ENCODE results near the gene EBF3.

The EBF3 gene

DNA sequence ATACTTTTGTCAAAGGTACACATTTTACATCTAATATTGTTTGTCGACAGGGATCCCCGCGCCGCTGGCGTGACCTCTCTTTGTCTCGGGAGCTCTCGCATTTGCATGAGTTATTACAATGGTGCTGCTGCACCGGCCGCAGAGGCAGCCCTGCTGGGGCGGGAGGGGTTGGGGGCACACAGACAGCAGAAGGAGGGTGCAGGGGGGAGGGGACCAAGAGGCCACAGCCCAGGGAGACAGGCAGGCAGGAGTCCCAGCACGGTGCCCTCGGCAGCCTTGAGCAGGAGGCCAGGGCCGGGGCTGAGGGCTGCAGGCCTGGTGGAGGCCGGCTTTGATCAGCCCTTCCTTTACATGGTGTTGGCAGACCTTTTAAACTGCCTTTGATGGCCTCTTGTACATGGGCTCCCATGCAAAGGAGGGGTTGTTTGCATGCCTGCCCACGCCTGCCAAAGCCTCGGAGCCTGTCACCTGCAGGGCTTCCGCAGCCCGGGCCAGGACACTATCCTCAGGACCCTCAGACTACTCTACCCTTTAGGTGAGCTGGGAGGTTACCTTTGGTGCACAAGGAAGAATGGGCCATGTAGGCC, 95.5 kb downstream of the EBF3 start:
- DNase-seq, result no peak

DNA sequence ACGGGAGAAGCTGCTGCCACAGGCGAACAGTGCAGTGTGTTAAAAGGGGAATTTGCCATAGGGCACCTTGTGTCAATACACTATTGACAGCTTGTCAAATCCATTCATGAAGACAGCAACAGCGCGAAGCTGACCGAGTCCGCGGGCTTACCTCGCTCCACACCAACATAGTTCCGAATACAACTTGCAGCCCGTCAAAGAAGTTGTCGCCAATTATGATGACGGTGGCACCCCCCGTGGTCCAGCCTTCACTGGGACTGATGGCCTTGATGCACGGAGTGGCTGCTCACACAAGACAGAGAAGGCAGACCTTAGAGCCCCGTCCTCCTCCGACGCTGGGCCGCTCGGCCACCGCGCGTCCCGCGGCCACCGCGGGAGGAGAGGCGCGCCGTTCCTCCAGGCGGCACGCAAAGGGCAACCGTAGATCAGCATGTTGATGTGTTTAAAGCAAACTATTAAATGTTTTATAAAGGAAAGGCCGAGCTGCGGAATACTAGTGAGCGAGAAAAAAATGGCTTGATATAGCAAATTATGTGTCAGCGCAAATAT, 96.4 kb downstream of the EBF3 start:
- no peak for DNase-seq

- DNase-seq, result no peak
Observed at GRCh38 chr10:129866894-129867293, 97.2 kb downstream of the EBF3 start.

DNA sequence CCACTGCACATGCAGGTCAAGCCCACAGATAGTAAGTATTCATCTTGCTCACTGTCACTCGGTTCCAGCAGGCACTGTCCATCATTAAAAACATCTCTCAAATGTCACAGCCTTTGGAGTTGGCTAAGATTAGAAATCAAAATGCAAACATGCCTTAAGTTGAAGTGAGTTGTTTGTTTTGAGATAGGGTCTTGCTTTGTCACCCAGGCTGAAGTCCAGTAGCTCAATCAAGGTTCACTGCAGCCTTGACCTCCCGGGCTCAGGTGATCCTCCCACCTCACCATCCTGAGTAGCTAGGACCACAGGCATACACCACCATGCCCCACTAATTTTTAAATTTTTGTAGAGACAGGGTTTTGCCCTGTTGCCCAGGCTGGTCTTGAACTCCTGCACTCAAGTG, 98.1 kb downstream of the EBF3 start:
- no peak for DNase-seq

- DNase-seq, result no peak
Observed at GRCh38 chr10:129865413-129865812, 98.7 kb downstream of the EBF3 start.

GRCh38 chr10:129864601-129865126, 99.4 kb downstream of the EBF3 start:
- no peak for DNase-seq

DNA sequence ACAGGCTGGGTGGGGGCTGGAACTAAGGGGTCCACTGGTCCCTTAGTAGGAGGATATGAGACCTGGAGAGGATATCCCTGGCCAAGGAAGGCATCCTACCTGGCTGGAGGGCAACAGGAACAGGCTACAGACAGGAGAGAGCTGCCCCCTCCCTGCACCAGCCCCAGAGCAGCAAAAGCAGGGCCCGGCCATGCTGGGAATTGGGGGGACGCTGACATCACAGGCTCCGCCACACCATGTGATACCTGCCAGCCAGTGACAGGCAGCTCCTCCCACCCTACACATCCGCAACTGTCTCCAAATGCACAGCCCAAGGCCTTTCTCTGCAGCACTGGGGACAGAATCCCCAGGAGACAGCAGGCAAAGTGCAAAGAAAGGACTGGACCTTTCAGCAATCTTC, 100.0 kb downstream of the EBF3 start:
- DNase-seq, result no peak

DNA sequence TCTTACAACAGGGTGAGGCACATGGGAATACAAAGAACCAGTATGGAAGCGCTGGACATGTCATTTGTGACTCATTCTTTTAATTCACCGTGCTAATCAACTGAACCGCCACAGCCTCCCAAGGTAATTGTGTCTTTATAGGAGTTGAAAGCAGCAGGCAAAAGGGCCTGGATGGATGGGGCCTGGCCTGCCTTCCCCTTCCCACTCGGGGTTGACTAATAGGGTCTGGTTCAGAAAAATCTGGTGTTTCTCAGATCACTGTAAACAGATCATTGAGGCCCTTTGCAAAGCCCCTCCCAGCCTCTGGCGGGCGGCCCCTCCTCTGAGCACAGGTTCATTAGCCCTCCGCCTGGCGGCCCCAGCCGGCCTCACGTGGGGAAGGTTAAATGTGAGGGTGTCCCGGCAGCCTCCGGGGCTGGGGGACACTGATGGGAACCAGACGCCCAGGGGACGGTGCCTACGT, 100.8 kb downstream of the EBF3 start:
- no peak for DNase-seq

DNA sequence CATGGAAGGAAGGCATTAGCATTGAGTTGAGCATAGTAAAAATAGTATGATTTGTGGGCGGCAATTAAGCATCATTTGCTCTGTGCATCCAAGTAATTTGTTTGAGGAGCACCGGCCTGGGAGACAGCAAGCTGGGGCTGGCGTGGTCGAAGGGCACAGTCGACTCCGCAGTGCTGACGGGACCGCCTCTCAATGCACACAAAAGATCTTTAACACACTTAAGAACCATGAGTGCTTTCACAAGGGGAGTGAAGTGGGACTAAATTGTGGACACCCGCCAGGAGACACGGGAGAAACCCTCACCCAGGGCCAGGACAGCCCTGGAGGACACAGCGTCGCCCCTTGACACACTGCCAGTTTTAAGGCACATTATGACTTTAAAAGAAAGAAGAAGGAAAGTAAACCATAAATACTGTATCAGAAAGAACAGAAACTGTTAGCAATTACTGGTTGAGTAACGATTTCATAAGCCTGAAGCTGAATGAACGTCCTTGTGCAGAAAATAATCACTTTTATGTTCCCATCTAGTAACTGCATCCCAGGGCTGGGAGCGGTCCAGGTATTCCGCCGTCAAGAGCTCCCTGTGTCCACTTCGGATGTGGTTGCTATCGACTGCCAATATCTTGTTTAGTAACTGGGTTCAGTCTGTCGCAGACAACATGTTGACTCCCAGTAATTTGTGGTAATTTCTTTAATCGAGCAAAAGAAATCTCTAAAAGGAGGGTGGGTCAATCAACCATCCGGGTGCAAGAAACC, 102.1 kb downstream of the EBF3 start:
- no peak for DNase-seq

GRCh38 chr10:129860396-129860795, 103.7 kb downstream of the EBF3 start:
- no peak for DNase-seq

GRCh38 chr10:129859536-129859935, 104.5 kb downstream of the EBF3 start:
- no peak for DNase-seq

DNA sequence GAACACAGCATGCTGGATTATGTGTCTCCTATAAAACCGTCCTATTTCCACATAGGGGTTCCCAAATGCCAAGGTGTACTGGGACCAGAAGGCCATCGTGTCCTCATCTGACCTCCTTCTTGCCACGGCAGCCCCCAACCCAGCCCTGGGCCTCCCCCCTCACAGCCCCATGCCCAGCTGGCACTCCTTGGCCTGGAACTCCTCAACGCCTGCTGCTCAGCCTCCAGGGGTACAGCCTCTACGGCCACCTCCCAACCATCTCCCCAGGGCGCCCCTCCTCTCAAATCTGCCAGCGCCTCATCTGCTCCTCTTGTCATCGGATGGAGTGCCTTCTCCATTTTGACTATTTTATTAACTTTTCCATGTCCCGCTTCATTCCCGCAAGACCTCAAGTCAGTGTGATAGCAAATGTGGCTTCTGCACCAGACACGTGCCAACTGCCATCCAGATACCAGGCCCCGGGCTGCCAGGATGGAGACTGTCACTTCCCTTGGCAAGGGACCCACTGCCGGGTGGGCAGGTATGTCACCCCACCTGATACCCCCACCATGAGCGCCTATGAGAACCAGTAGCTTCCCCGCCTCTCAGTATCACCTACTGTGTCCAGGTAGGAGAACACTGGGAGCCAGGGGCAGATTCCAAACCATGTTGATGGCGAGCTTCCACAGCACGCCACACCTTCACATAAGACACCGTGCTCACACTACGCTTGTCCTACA, 106.7 kb downstream of the EBF3 start:
- no peak for DNase-seq

GRCh38 chr10:129855836-129856563, 108.1 kb downstream of the EBF3 start:
- DNase-seq, result no peak

- no peak for DNase-seq
Observed at GRCh38 chr10:129854796-129855705, 109.0 kb downstream of the EBF3 start.

GRCh38 chr10:129854158-129854557, 109.9 kb downstream of the EBF3 start:
- DNase-seq, result no peak

DNA sequence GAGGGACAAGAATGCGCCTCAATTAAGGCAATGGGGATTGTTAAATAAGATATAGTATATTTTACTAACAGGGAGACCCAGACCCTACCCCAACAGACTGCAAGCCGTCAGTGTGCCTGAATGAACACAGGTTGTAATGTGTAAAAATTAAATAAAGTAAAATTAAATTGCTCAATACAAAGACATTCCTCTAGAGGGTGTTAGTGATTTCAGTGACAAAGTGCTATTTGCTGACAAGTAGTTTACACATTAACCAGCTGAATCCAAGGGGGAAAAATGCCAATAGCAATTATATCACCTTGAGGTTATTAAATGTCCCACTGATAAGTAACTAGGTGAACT, 110.5 kb downstream of the EBF3 start:
- DNase-seq, result no peak

DNA sequence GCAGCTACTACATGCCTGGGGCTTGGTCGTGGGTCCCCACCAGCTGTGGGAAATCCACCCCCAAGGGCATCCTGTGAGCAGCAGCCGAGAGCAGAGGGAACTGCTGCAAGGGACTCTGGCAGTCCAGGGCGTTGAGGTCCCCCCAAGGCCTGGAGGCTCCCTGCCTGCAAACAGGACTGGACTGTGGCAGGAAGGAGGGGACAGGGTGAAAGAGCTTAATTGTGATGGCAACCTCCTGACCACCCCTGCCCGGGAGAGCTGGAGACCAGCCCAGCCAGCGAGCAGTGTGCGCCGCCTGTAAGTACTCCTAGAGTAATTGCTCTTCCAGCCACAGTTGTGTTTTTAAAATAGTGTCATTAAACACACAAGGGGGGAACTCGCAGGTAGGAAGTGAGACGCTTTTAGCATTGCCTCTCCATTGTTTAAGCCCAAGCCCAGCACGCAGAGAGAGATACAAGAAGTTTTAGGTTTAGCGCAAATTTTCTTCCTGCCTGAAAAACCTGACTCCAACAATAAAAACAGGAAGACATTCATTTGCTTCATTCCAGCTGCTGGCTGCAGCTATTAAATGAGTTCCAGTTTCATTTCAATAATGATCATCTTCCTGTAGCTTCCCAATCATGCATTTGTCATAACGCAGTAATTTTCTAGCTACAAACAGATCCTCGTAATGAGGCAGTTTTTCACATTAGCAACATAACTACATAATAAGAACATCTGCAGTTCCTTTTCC, 111.1 kb downstream of the EBF3 start:
- no peak for DNase-seq

DNA sequence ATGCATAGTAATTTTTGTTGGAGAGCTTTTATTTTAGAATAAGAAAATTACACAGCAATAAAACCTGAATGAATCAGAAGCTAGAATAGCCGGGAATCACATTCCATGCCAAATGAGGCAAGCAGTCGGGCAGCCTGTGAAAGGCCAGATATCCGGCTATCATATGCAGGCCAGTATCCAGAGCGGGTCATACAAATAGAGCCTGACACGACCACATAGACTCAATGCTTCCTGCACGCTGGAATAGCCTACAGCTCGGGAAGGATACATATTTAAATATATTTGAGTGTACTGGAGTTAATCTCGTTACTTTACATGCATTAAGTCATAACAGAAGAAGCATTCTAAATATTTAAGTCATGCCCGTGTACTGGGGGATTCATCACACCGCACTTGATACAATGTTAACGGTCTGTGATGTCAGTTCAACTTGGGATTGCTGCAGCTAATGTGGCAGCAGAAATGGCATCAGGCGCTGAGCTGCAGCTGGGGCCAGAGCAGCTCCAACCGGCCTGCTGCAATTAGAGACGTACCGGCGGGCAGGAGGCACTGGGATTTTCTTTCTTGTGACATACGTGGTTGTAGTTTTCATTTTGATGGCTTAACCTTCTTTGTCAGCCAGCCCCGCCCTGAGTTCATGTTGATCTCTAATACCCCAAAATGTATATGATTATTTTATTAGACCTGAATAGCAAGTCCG, 112.0 kb downstream of the EBF3 start:
- no peak for DNase-seq

DNA sequence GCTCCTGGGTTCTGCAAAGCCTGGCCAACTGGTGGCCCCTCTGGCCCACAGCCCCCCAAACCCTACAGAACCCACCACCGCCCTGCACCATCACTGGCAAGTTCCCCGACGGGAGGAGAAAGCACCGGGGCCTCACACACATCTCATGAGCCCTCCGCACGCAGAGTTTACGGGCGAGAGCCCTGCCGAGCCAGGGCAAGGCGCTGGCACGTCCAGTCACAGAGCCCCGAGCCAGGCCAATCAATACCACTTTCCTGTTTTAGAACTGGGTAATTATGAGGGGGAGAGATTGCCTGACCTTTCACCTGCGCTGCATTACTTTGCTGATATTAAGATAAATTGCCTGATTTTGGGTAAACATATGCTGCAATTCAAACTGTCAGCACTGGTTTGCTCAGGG, 113.3 kb downstream of the EBF3 start:
- no peak for DNase-seq

GRCh38 chr10:129850316-129850715, 113.8 kb downstream of the EBF3 start:
- DNase-seq, result no peak

- no peak for DNase-seq
Observed at GRCh38 chr10:129849853-129850252, 114.2 kb downstream of the EBF3 start.
